KMS-11 (cell line): ENCODE results near the gene SCAF8.

Source experiments
- H2AFZ ChIP-seq: fragments of 200-600 bp; sonication (generic); 2 replicates; pipeline ENCODE4 v1.6.1; 2016; ENCODE audit warnings: antibody characterized with exemption, mixed run types, low read depth
- H3K27ac ChIP-seq: fragments of 200-600 bp; sonication (generic); 2 replicates; pipeline ENCODE4 v1.6.1; 2016; ENCODE audit warnings: mild to moderate bottlenecking, mixed run types
- H3K27me3 ChIP-seq: fragments of 200-600 bp; sonication (generic); 2 replicates; pipeline ENCODE4 v1.6.1; 2017; ENCODE audit warnings: mild to moderate bottlenecking, low read depth, mixed run types, moderate library complexity; ENCODE audit not compliant: insufficient read depth
- H3K36me3 ChIP-seq: fragments of 200-600 bp; sonication (generic); 2 replicates; pipeline ENCODE4 v1.6.1; 2017; ENCODE audit warnings: mild to moderate bottlenecking, mixed run types; ENCODE audit not compliant: insufficient read depth
- H3K4me1 ChIP-seq: fragments of 200-600 bp; sonication (generic); 2 replicates; pipeline ENCODE4 v1.6.1; 2016; ENCODE audit warnings: mild to moderate bottlenecking, low read depth, mixed run types; ENCODE audit not compliant: poor library complexity, severe bottlenecking
- H3K4me2 ChIP-seq: fragments of 200-600 bp; sonication (generic); 2 replicates; pipeline ENCODE4 v1.7.0; 2016; ENCODE audit warnings: mild to moderate bottlenecking, mixed run types
- H3K4me3 ChIP-seq: fragments of 200-600 bp; sonication (generic); IDR thresholded peaks from 2 replicates; pipeline ENCODE4 v1.6.1; 2017; ENCODE audit warnings: low read depth, low read length, mixed read lengths; ENCODE audit not compliant: insufficient read depth
- H3K79me2 ChIP-seq: fragments of 200-600 bp; sonication (generic); 2 replicates; pipeline ENCODE4 v1.6.1; 2016; ENCODE audit warnings: low read depth, mixed run types; ENCODE audit not compliant: insufficient read depth
- H3K9ac ChIP-seq: fragments of 200-600 bp; sonication (generic); 2 replicates; pipeline ENCODE4 v1.6.1; 2016; ENCODE audit warnings: mild to moderate bottlenecking, mixed run types
- H4K20me1 ChIP-seq: fragments of 200-600 bp; sonication (generic); 2 replicates; pipeline ENCODE4 v1.6.1; 2016; ENCODE audit warnings: mild to moderate bottlenecking, mixed run types; ENCODE audit not compliant: insufficient read depth
- CTCF ChIP-seq: fragments of 200-600 bp; sonication (generic); conservative IDR thresholded peaks from 2 replicates; pipeline ENCODE4 v1.6.1; 2017; ENCODE audit warnings: low read depth, mild to moderate bottlenecking, antibody characterized with exemption, low read length, moderate library complexity, mixed read lengths

The SCAF8 gene

GRCh38 chr6:154876486-154877280 lies 143.5 kb downstream of the SCAF8 start:
- H3K9ac ChIP-seq: no peak overlapping the region
- H3K36me3 ChIP-seq: no peaks in the 10 kb centered on the region
- no peaks in the 10 kb centered on the region for H4K20me1 ChIP-seq
- H3K27ac ChIP-seq: no peak overlapping the region
- H3K4me2 ChIP-seq: no peak overlapping the region
- H3K4me3 ChIP-seq: no peak overlapping the region
- H2AFZ ChIP-seq: no peak overlapping the region
- no peaks in the 10 kb centered on the region for H3K27me3 ChIP-seq
- no peaks in the 10 kb centered on the region for H3K4me1 ChIP-seq
- no peaks in the 10 kb centered on the region for H3K79me2 ChIP-seq
- no peak for TF ChIP-seq CTCF

GRCh38 chr6:154878871-154879491 lies 145.8 kb downstream of the SCAF8 start:
- H3K27me3 ChIP-seq: no peaks in the 10 kb centered on the region
- no peak overlapping the region for H2AFZ ChIP-seq
- no peak for TF ChIP-seq CTCF
- no peak overlapping the region for H3K9ac ChIP-seq
- no peaks in the 10 kb centered on the region for H4K20me1 ChIP-seq
- H3K4me3 ChIP-seq: no peak overlapping the region
- no peak overlapping the region for H3K27ac ChIP-seq
- no peaks in the 10 kb centered on the region for H3K36me3 ChIP-seq
- H3K79me2 ChIP-seq: no peaks in the 10 kb centered on the region
- H3K4me2 ChIP-seq: no peak overlapping the region
- H3K4me1 ChIP-seq: no peaks in the 10 kb centered on the region

GRCh38 chr6:154882107-154882506 lies 148.9 kb downstream of the SCAF8 start:
- no peak overlapping the region for H3K9ac ChIP-seq
- H3K36me3 ChIP-seq: no peaks in the 10 kb centered on the region
- H3K4me2 ChIP-seq: no peak overlapping the region
- TF ChIP-seq CTCF: no peak
- no peaks in the 10 kb centered on the region for H3K27me3 ChIP-seq
- H3K79me2 ChIP-seq: no peaks in the 10 kb centered on the region
- no peaks in the 10 kb centered on the region for H3K4me1 ChIP-seq
- H3K4me3 ChIP-seq: no peak overlapping the region
- H4K20me1 ChIP-seq: no peaks in the 10 kb centered on the region
- no peak overlapping the region for H3K27ac ChIP-seq
- H2AFZ ChIP-seq: no peak overlapping the region
